ENCODE results near the gene PITPNM1. TPM values are rescaled to one million over a fixed set of nuclear protein-coding genes. Genes with fewer than 3 reads are reported as not detected.

Gene PITPNM1
- total RNA-seq, 1 donor from 2014 or later, result 17.4 TPM

- peaks cover 42% of the 10 kb centered on the region for H3K36me3 ChIP-seq (ENCODE audit: control insufficient read depth, insufficient read depth, low read length)
- FAIRE-seq (no peak), DNase-seq (ENCODE audit: low read depth) (no peak)
- no peak for TF ChIP-seq CTCF (IDR thresholded peaks at IDR 0.05; ENCODE audit: insufficient read depth, low read length, severe bottlenecking)
- no peak overlapping the region for H3K4me3 ChIP-seq (ENCODE audit: low read depth, low read length)
- H3K27me3 ChIP-seq (ENCODE audit: control insufficient read depth, insufficient read depth, low read length), result no peaks in the 10 kb centered on the region
These were observed 10.6 kb downstream of the PITPNM1 start for GRCh38 chr11:67494371-67495233.

DNA sequence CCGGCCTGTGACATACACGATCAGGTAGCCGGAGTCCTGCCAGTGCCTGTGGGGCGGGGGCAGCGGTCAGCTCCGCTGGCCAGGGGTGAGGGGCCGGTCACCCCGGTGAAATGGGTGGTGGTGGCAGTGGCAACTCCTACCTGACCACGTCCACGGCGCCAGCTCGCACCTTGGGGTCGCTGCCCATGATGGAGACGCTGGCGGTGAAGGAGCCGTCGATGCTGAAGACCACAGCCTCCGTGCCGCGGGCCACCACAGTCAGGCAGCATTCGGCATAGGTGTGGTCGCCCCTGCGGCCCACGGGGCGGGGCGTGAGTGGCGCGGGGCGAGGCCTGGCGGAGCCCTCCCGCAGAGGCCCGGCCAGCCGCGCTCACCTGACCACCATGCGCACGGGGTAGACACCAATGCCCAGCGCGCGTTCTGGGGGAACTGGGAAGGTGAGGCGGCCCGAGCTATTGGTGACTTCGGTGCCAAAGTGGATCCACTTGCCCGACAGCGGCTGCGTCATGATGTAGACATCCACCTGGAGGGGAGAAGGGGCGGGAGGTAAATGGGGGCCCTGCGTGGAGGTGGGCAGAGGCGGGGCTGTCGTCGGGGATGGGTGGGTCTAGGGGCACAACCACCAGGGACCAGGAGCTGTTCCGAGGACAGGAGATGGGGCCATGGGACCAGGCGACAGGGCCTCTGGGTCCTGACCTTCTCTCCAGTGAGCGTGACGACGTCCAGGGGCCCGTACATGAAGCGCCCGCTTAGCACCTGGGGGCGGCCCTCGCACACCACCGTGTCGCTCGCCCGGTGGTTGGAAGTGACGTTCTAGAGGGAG, 11.4 kb downstream of the PITPNM1 start:
- no peak for TF ChIP-seq CTCF (IDR thresholded peaks at IDR 0.05; ENCODE audit: insufficient read depth, low read length, severe bottlenecking)
- Histone ChIP-seq H3K36me3 (ENCODE audit: control insufficient read depth, insufficient read depth, low read length) (peaks cover 41% of the 10 kb centered on the region), H3K27me3 (ENCODE audit: control insufficient read depth, insufficient read depth, low read length) (no peaks in the 10 kb centered on the region), H3K4me3 (ENCODE audit: low read depth, low read length) (no peak overlapping the region)
- DNase-seq (ENCODE audit: low read depth) (no peak), FAIRE-seq (no peak)

GRCh38 chr11:67492801-67493547, 12.2 kb downstream of the PITPNM1 start:
- DNase-seq (ENCODE audit: low read depth) (no peak), FAIRE-seq (no peak)
- H3K27me3 ChIP-seq (ENCODE audit: control insufficient read depth, insufficient read depth, low read length), result no peaks in the 10 kb centered on the region
- H3K36me3 ChIP-seq (ENCODE audit: control insufficient read depth, insufficient read depth, low read length), result peaks cover 36% of the 10 kb centered on the region
- H3K4me3 ChIP-seq (ENCODE audit: low read depth, low read length), result no peak overlapping the region
- TF ChIP-seq CTCF (IDR thresholded peaks at IDR 0.05; ENCODE audit: insufficient read depth, low read length, severe bottlenecking), result no peak

- FAIRE-seq, result no peak
- peaks cover 33% of the 10 kb centered on the region for H3K36me3 ChIP-seq (ENCODE audit: control insufficient read depth, insufficient read depth, low read length)
These were observed 13.0 kb downstream of the PITPNM1 start for GRCh38 chr11:67492069-67492727.

More at GRCh38 chr11:67492069-67492727, 13.0 kb downstream of the PITPNM1 start:
- no peak for TF ChIP-seq CTCF (IDR thresholded peaks at IDR 0.05; ENCODE audit: insufficient read depth, low read length, severe bottlenecking)
- DNase-seq (ENCODE audit: low read depth), result no peak
- no peak overlapping the region for H3K4me3 ChIP-seq (ENCODE audit: low read depth, low read length)
- H3K27me3 ChIP-seq (ENCODE audit: control insufficient read depth, insufficient read depth, low read length), result no peaks in the 10 kb centered on the region

All from bronchial epithelial cell (primary cell).